ENCODE results near the gene ZNF618.
"Not testable (repeated sequence)": the region's sequence is repeated elsewhere in the genome, so short reads cannot be mapped to it uniquely, and the experiment has no call there.

The ZNF618 gene

GRCh38 chr9:114082017-114082762, 206.1 kb downstream of the ZNF618 start:
- no peak overlapping the region for H3K4me3 ChIP-seq (ENCODE audit: low read depth, low read length)
- peak; percentile 41 for DNase-seq (ENCODE audit: low read depth)

- not testable (repeated sequence) for DNase-seq (ENCODE audit: low read depth); H3K4me3 ChIP-seq (ENCODE audit: low read depth, low read length)
Measured at GRCh38 chr9:114082763-114083412, 206.8 kb downstream of the ZNF618 start.

- H3K4me3 ChIP-seq (ENCODE audit: low read depth, low read length) = no peak overlapping the region
- no peak for DNase-seq (ENCODE audit: low read depth)
Measured at GRCh38 chr9:114083666-114084065, 207.6 kb downstream of the ZNF618 start.

GRCh38 chr9:114084282-114085073, 208.4 kb downstream of the ZNF618 start:
- H3K4me3 ChIP-seq (ENCODE audit: low read depth, low read length) = no peak overlapping the region
- no peak for DNase-seq (ENCODE audit: low read depth)

GRCh38 chr9:114085387-114085789, 209.3 kb downstream of the ZNF618 start:
- DNase-seq (ENCODE audit: low read depth) = no peak
- H3K4me3 ChIP-seq (ENCODE audit: low read depth, low read length) = no peak overlapping the region

- no peak overlapping the region for H3K4me3 ChIP-seq (ENCODE audit: low read depth, low read length)
- DNase-seq (ENCODE audit: low read depth) = no peak
Measured at GRCh38 chr9:114086009-114086408, 209.9 kb downstream of the ZNF618 start.

GRCh38 chr9:114086607-114087006, 210.5 kb downstream of the ZNF618 start:
- no peak for DNase-seq (ENCODE audit: low read depth)
- H3K4me3 ChIP-seq (ENCODE audit: low read depth, low read length) = no peak overlapping the region

GRCh38 chr9:114087721-114088120, 211.6 kb downstream of the ZNF618 start:
- no peak for DNase-seq (ENCODE audit: low read depth)
- no peak overlapping the region for H3K4me3 ChIP-seq (ENCODE audit: low read depth, low read length)

GRCh38 chr9:114088571-114089170, 212.6 kb downstream of the ZNF618 start:
- no peak for DNase-seq (ENCODE audit: low read depth)
- no peak overlapping the region for H3K4me3 ChIP-seq (ENCODE audit: low read depth, low read length)

- no peak for DNase-seq (ENCODE audit: low read depth)
- no peak overlapping the region for H3K4me3 ChIP-seq (ENCODE audit: low read depth, low read length)
Measured at GRCh38 chr9:114089206-114089840, 213.2 kb downstream of the ZNF618 start.

- no peak for DNase-seq (ENCODE audit: low read depth)
- no peak overlapping the region for H3K4me3 ChIP-seq (ENCODE audit: low read depth, low read length)
Measured at GRCh38 chr9:114090798-114091197, 214.7 kb downstream of the ZNF618 start.

- no peak for DNase-seq (ENCODE audit: low read depth)
- H3K4me3 ChIP-seq (ENCODE audit: low read depth, low read length) = no peak overlapping the region
Measured at GRCh38 chr9:114091711-114092110, 215.6 kb downstream of the ZNF618 start.

GRCh38 chr9:114092336-114092735, 216.2 kb downstream of the ZNF618 start:
- no peak for DNase-seq (ENCODE audit: low read depth)

GRCh38 chr9:114093031-114093471, 216.9 kb downstream of the ZNF618 start:
- H3K4me3 ChIP-seq (ENCODE audit: low read depth, low read length) = no peak overlapping the region
- no peak for DNase-seq (ENCODE audit: low read depth)

More at GRCh38 chr9:114092336-114092735, 216.2 kb downstream of the ZNF618 start:
- no peak overlapping the region for H3K4me3 ChIP-seq (ENCODE audit: low read depth, low read length)

- no peak overlapping the region for H3K4me3 ChIP-seq (ENCODE audit: low read depth, low read length)
- no peak for DNase-seq (ENCODE audit: low read depth)
Measured at GRCh38 chr9:114093761-114094505, 217.8 kb downstream of the ZNF618 start.

GRCh38 chr9:114094971-114095370, 218.9 kb downstream of the ZNF618 start:
- DNase-seq (ENCODE audit: low read depth) = no peak
- H3K4me3 ChIP-seq (ENCODE audit: low read depth, low read length) = no peak overlapping the region

GRCh38 chr9:114096041-114096511, 220.0 kb downstream of the ZNF618 start:
- DNase-seq (ENCODE audit: low read depth) = no peak

GRCh38 chr9:114096866-114097612, 220.9 kb downstream of the ZNF618 start:
- no peak for DNase-seq (ENCODE audit: low read depth)
- no peak overlapping the region for H3K4me3 ChIP-seq (ENCODE audit: low read depth, low read length)

More at GRCh38 chr9:114096041-114096511, 220.0 kb downstream of the ZNF618 start:
- no peak overlapping the region for H3K4me3 ChIP-seq (ENCODE audit: low read depth, low read length)

Measured in skeletal muscle cell (primary cell).